ENCODE measurements around the gene IGF1R. TPM values are rescaled to one million over a fixed set of nuclear protein-coding genes. Genes with fewer than 3 reads are reported as not detected.

IGF1R gene
- total RNA-seq, 5 donors from 2014 or later (not counting 1 experiment from before 2014, with no cell fraction given) = 40.3 to 97.2 (median 79.4) TPM

DNA sequence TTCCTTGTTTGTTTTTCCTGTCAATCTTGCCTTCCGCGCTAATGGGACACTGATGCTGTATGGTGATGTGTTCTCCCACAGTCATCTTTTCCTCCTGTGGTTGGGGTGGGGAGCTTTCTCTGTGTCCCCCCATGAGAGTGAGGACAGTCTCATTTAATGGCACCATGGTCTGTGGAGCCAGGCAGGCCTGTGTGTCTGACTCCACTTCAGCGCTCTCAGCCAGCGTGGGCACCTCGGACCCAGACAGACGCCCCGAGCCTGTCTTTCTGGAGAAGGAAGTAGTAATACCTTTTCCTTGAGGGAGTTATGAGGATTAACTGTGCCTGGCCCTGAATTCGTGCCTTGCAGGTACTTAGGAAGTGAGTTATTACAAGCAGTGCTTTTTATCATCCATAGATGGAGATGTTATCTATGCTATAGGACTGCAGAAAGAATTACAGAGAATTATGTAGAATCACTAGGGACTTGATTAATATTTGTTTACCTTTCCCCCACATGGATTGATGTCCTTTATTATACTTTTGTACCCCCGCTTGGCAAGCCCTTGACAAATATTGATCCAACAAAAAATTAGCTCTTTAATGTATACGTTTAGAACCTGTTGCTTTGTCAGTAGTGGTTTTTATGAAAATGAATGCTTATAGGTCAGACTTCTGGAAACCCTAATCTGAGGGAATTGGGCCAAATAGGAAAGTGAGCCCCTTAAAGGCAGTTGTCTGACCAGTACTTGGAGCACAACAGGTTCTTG, 206.9 kb downstream of the IGF1R start:
- Histone ChIP-seq H3K9me3 (no peaks in the 10 kb centered on the region), H3K4me3 (ENCODE audit: control insufficient read depth in 1 of 2, extremely low read depth in 1 of 2, low read length in 1 of 2) (no peak overlapping the region), H3K27ac (ENCODE audit: low read length) (no peak overlapping the region), H3K27me3 (replicated peaks in 1 of 2; ENCODE audit: control insufficient read depth in 2 of 2, extremely low read depth in 1 of 2, insufficient read depth in 2 of 2, low read length in 1 of 2) (no peaks in the 10 kb centered on the region), H3K4me1 (ENCODE audit: control insufficient read depth in 1 of 2, extremely low read depth in 1 of 2, insufficient read depth in 2 of 2, low read length in 2 of 2) (peaks cover 25 to 37% of the 10 kb centered on the region in 2 experiments), H3K36me3 (ENCODE audit: control insufficient read depth in 2 of 2, extremely low read depth in 1 of 2, insufficient read depth in 1 of 2, low read length in 1 of 2) (no peaks in the 10 kb centered on the region)
- ChIA-PET POLR2A (no interaction called here), CTCF (interaction anchor here in 1 of 2 donors (1.2 to 1.3 kb wide), 2 partner anchors 11 to 208 kb away, joined by 3 to 4 read pairs; no protein-coding TSS in a partner anchor)
- peak overlapping the region in 1 of 3 donors; percentile 22 for H3K4me3 Mint-ChIP-seq
- ATAC-seq (replicated peaks in 1 of 4) = no peak
- no peaks in the 10 kb centered on the region for H3K36me3 Mint-ChIP-seq
- H3K27me3 Mint-ChIP-seq = no peaks in the 10 kb centered on the region
- H3K4me1 Mint-ChIP-seq = peaks cover 68 to 80% (median 75%) of the 10 kb centered on the region in 3 donors
- H3K27ac Mint-ChIP-seq = peak overlapping the region; percentile 38 to 40
- no peak for DNase-seq
- 96% methylated on average over 4 of the region's 10 CpGs for WGBS (ENCODE audit: insufficient coverage)
- H3K9me3 Mint-ChIP-seq = no peaks in the 10 kb centered on the region

- Histone ChIP-seq H3K4me3 (ENCODE audit: control insufficient read depth in 1 of 2, extremely low read depth in 1 of 2, low read length in 1 of 2) (no peak overlapping the region), H3K27me3 (replicated peaks in 1 of 2; ENCODE audit: control insufficient read depth in 2 of 2, extremely low read depth in 1 of 2, insufficient read depth in 2 of 2, low read length in 1 of 2) (no peaks in the 10 kb centered on the region), H3K27ac (ENCODE audit: low read length) (no peak overlapping the region), H3K4me1 (ENCODE audit: control insufficient read depth in 1 of 2, extremely low read depth in 1 of 2, insufficient read depth in 2 of 2, low read length in 2 of 2) (peaks cover 23 to 33% of the 10 kb centered on the region in 2 experiments), H3K36me3 (ENCODE audit: control insufficient read depth in 2 of 2, extremely low read depth in 1 of 2, insufficient read depth in 1 of 2, low read length in 1 of 2) (no peaks in the 10 kb centered on the region), H3K9me3 (no peaks in the 10 kb centered on the region)
- DNase-seq = no peak
- WGBS (ENCODE audit: insufficient coverage) = 96% methylated on average over 10 of the region's 10 CpGs
- Mint-ChIP-seq H3K27me3 (no peaks in the 10 kb centered on the region), H3K27ac (no peak overlapping the region), H3K4me1 (peaks cover 68 to 80% (median 75%) of the 10 kb centered on the region in 3 donors), H3K36me3 (no peaks in the 10 kb centered on the region), H3K4me3 (no peak overlapping the region), H3K9me3 (no peaks in the 10 kb centered on the region)
- ChIA-PET POLR2A (no interaction called here), CTCF (interaction anchor here in 1 of 2 donors (1.2 to 1.3 kb wide), 3 partner anchors 10 to 337 kb away, joined by 3 to 5 read pairs (median 4); no protein-coding TSS in a partner anchor)
- ATAC-seq (replicated peaks in 1 of 4) = no peak
Measured at GRCh38 chr15:98855815-98856531, 207.6 kb downstream of the IGF1R start.

GRCh38 chr15:98856532-98856907, 208.2 kb downstream of the IGF1R start:
- CTCF ChIA-PET = interaction anchor here in 1 of 2 donors (1.2 kb wide), 1 partner anchor 337 kb away, joined by 5 read pairs; no protein-coding TSS in a partner anchor
- WGBS (ENCODE audit: insufficient coverage) = no CpG with 5 or more reads among the region's 1 CpG
- no peak overlapping the region for H3K27ac ChIP-seq (ENCODE audit: low read length)
- ATAC-seq (replicated peaks in 1 of 4) = no peak
- Mint-ChIP-seq H3K9me3 (no peaks in the 10 kb centered on the region), H3K4me3 (no peak overlapping the region), H3K36me3 (no peaks in the 10 kb centered on the region), H3K27me3 (no peaks in the 10 kb centered on the region), H3K4me1 (peaks cover 68 to 80% (median 75%) of the 10 kb centered on the region in 3 donors), H3K27ac (peak overlapping the region in 1 of 2 donors; percentile 1)
- POLR2A ChIA-PET = no interaction called here
- H3K27me3 ChIP-seq (replicated peaks in 1 of 2; ENCODE audit: control insufficient read depth in 2 of 2, extremely low read depth in 1 of 2, insufficient read depth in 2 of 2, low read length in 1 of 2) = no peaks in the 10 kb centered on the region
- no peaks in the 10 kb centered on the region for H3K36me3 ChIP-seq (ENCODE audit: control insufficient read depth in 2 of 2, extremely low read depth in 1 of 2, insufficient read depth in 1 of 2, low read length in 1 of 2)
- no peak overlapping the region for H3K4me3 ChIP-seq (ENCODE audit: control insufficient read depth in 1 of 2, extremely low read depth in 1 of 2, low read length in 1 of 2)
- no peaks in the 10 kb centered on the region for H3K9me3 ChIP-seq
- peaks cover 25 to 31% of the 10 kb centered on the region in 2 experiments for H3K4me1 ChIP-seq (ENCODE audit: control insufficient read depth in 1 of 2, extremely low read depth in 1 of 2, insufficient read depth in 2 of 2, low read length in 2 of 2)
- DNase-seq = no peak

DNA sequence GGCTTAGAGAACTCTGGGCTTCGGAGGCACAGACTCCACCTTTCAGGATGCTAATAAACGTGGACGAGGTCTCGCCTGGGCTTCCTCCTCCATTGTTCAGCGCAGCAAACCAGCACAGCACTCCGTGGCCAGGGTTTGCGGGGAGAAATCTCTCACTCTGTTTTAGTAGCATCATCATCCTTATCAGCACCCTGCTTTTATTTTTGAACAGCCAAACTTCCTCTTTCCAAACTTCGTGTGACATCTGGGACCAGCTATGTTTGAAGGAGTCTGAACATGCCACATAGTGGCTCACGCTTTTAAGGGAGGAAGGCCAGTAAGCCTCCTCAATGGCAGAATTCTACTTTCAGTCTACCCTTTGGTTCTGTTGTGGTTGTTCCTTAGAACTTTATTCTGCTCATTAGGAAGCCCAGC, 210.3 kb downstream of the IGF1R start:
- ChIA-PET CTCF (interaction anchor here (0.6 to 1.0 kb wide), 4 partner anchors 79 to 214 kb away, joined by 3 to 4 read pairs (median 4); no protein-coding TSS in a partner anchor), POLR2A (no interaction called here)
- Histone ChIP-seq H3K4me3 (ENCODE audit: control insufficient read depth in 1 of 2, extremely low read depth in 1 of 2, low read length in 1 of 2) (no peak overlapping the region), H3K27ac (ENCODE audit: low read length) (peak overlapping the region; percentile 22), H3K9me3 (no peaks in the 10 kb centered on the region), H3K36me3 (ENCODE audit: control insufficient read depth in 2 of 2, extremely low read depth in 1 of 2, insufficient read depth in 1 of 2, low read length in 1 of 2) (no peaks in the 10 kb centered on the region), H3K4me1 (ENCODE audit: control insufficient read depth in 1 of 2, extremely low read depth in 1 of 2, insufficient read depth in 2 of 2, low read length in 2 of 2) (peaks cover 17 to 25% of the 10 kb centered on the region in 2 experiments), H3K27me3 (replicated peaks in 1 of 2; ENCODE audit: control insufficient read depth in 2 of 2, extremely low read depth in 1 of 2, insufficient read depth in 2 of 2, low read length in 1 of 2) (no peaks in the 10 kb centered on the region)
- peaks cover 58 to 79% (median 76%) of the 10 kb centered on the region in 3 donors for H3K4me1 Mint-ChIP-seq
- no peaks in the 10 kb centered on the region for H3K27me3 Mint-ChIP-seq
- peak overlapping the region; percentile 85 to 94 for H3K27ac Mint-ChIP-seq
- H3K9me3 Mint-ChIP-seq = no peaks in the 10 kb centered on the region
- no peaks in the 10 kb centered on the region for H3K36me3 Mint-ChIP-seq
- peak in 3 of 4 experiments; percentile 32 to 63 (median 35) for ATAC-seq (replicated peaks in 1 of 4)
- H3K4me3 Mint-ChIP-seq = peak overlapping the region; percentile 34 to 59 (median 53)
- WGBS (ENCODE audit: insufficient coverage) = 45% methylated on average over 5 of the region's 9 CpGs
- peak in 1 of 35 experiments; percentile 16 for DNase-seq

- peaks cover 16 to 25% of the 10 kb centered on the region in 2 experiments for H3K4me1 ChIP-seq (ENCODE audit: control insufficient read depth in 1 of 2, extremely low read depth in 1 of 2, insufficient read depth in 2 of 2, low read length in 2 of 2)
- H3K4me3 ChIP-seq (ENCODE audit: control insufficient read depth in 1 of 2, extremely low read depth in 1 of 2, low read length in 1 of 2) = no peak overlapping the region
- Mint-ChIP-seq H3K9me3 (no peaks in the 10 kb centered on the region), H3K36me3 (no peaks in the 10 kb centered on the region), H3K27me3 (no peaks in the 10 kb centered on the region), H3K4me3 (peak overlapping the region; percentile 34 to 59 (median 53)), H3K4me1 (peaks cover 53 to 78% (median 72%) of the 10 kb centered on the region in 3 donors), H3K27ac (peak overlapping the region; percentile 85 to 94)
- H3K9me3 ChIP-seq = no peaks in the 10 kb centered on the region
- no peaks in the 10 kb centered on the region for H3K36me3 ChIP-seq (ENCODE audit: control insufficient read depth in 2 of 2, extremely low read depth in 1 of 2, insufficient read depth in 1 of 2, low read length in 1 of 2)
- ChIA-PET POLR2A (interaction anchor here in 1 of 2 donors (1.0 kb wide), 1 partner anchor 163 kb away, joined by 4 read pairs; no protein-coding TSS in a partner anchor), CTCF (interaction anchor here (0.6 to 1.0 kb wide), 4 partner anchors 79 to 214 kb away, joined by 3 to 4 read pairs (median 4); no protein-coding TSS in a partner anchor)
- 20% methylated on average over 1 of the region's 6 CpGs for WGBS (ENCODE audit: insufficient coverage)
- DNase-seq (no peak), ATAC-seq (replicated peaks in 1 of 4) (peak in 1 of 4 experiments; percentile 7)
- no peak overlapping the region for H3K27ac ChIP-seq (ENCODE audit: low read length)
- H3K27me3 ChIP-seq (replicated peaks in 1 of 2; ENCODE audit: control insufficient read depth in 2 of 2, extremely low read depth in 1 of 2, insufficient read depth in 2 of 2, low read length in 1 of 2) = no peaks in the 10 kb centered on the region
Measured at GRCh38 chr15:98859149-98859548, 210.8 kb downstream of the IGF1R start.
